ENCODE measurements around the gene KSR2. TPM values are rescaled to one million over a fixed set of nuclear protein-coding genes. Genes with fewer than 3 reads are reported as not detected.

The KSR2 gene
- total RNA-seq, 2 donors from 2014 or later: 1.1 to 2.0 TPM

- no peak overlapping the region for H3K27ac Mint-ChIP-seq
- H3K27me3 ChIP-seq (ENCODE audit: control insufficient read depth, insufficient read depth, low read length, poor library complexity, severe bottlenecking): no peaks in the 10 kb centered on the region
- no peak overlapping the region for H3K27ac ChIP-seq (ENCODE audit: low read depth, low read length)
- H3K4me3 ChIP-seq (ENCODE audit: low read length): no peak overlapping the region
- H3K36me3 Mint-ChIP-seq (ENCODE audit: low read depth): no peaks in the 10 kb centered on the region
- H3K36me3 ChIP-seq (ENCODE audit: control insufficient read depth, insufficient read depth, low read length): no peaks in the 10 kb centered on the region
- no peaks in the 10 kb centered on the region for H3K4me1 Mint-ChIP-seq
- DNase-seq: no peak
- peaks cover 3% of the 10 kb centered on the region for H3K27me3 Mint-ChIP-seq (ENCODE audit: insufficient read depth)
- peaks cover 4% of the 10 kb centered on the region for H3K9me3 Mint-ChIP-seq
- H3K4me3 Mint-ChIP-seq: no peak overlapping the region
- WGBS, 2 experiments (ENCODE audit: insufficient coverage in 1 of 2, insufficient read length in 1 of 2): 84 to 100% methylated on average over 2 to 5 of the region's 5 CpGs
- no peak for TF ChIP-seq CTCF (conservative IDR thresholded peaks at IDR 0.05)
- no peaks in the 10 kb centered on the region for H3K4me1 ChIP-seq (ENCODE audit: control insufficient read depth, insufficient read depth, low read length)
- H3K9me3 ChIP-seq (ENCODE audit: control insufficient read depth, low read length): no peaks in the 10 kb centered on the region
- H3K9ac ChIP-seq (ENCODE audit: extremely low read depth, low read length, poor library complexity, severe bottlenecking): no peak overlapping the region
These were observed 512.7 kb downstream of the KSR2 start for GRCh38 chr12:117456076-117456475.

- Histone ChIP-seq H3K9me3 (ENCODE audit: control insufficient read depth, low read length) (no peaks in the 10 kb centered on the region), H3K36me3 (ENCODE audit: control insufficient read depth, insufficient read depth, low read length) (no peaks in the 10 kb centered on the region), H3K4me3 (ENCODE audit: low read length) (no peak overlapping the region), H3K4me1 (ENCODE audit: control insufficient read depth, insufficient read depth, low read length) (no peaks in the 10 kb centered on the region), H3K27me3 (ENCODE audit: control insufficient read depth, insufficient read depth, low read length, poor library complexity, severe bottlenecking) (no peaks in the 10 kb centered on the region), H3K9ac (ENCODE audit: extremely low read depth, low read length, poor library complexity, severe bottlenecking) (no peak overlapping the region), H3K27ac (ENCODE audit: low read depth, low read length) (no peak overlapping the region)
- no peak overlapping the region for H3K27ac Mint-ChIP-seq
- H3K9me3 Mint-ChIP-seq: peaks cover 4% of the 10 kb centered on the region
- no peak for DNase-seq
- no peaks in the 10 kb centered on the region for H3K36me3 Mint-ChIP-seq (ENCODE audit: low read depth)
- 86 to 96% methylated on average over 1 to 4 of the region's 4 CpGs for WGBS, 2 experiments (ENCODE audit: insufficient coverage in 1 of 2, insufficient read length in 1 of 2)
- peaks cover 2% of the 10 kb centered on the region for H3K27me3 Mint-ChIP-seq (ENCODE audit: insufficient read depth)
- H3K4me1 Mint-ChIP-seq: no peaks in the 10 kb centered on the region
- TF ChIP-seq CTCF (conservative IDR thresholded peaks at IDR 0.05): no peak
- no peak overlapping the region for H3K4me3 Mint-ChIP-seq
These were observed 514.8 kb downstream of the KSR2 start for GRCh38 chr12:117453961-117454360.

- 91 to 93% methylated on average over 5 of the region's 6 CpGs for WGBS, 2 experiments (ENCODE audit: insufficient coverage in 1 of 2, insufficient read length in 1 of 2)
- Histone ChIP-seq H3K27me3 (ENCODE audit: control insufficient read depth, insufficient read depth, low read length, poor library complexity, severe bottlenecking) (no peaks in the 10 kb centered on the region), H3K4me1 (ENCODE audit: control insufficient read depth, insufficient read depth, low read length) (no peaks in the 10 kb centered on the region), H3K4me3 (ENCODE audit: low read length) (no peak overlapping the region), H3K36me3 (ENCODE audit: control insufficient read depth, insufficient read depth, low read length) (no peaks in the 10 kb centered on the region), H3K27ac (ENCODE audit: low read depth, low read length) (no peak overlapping the region), H3K9me3 (ENCODE audit: control insufficient read depth, low read length) (no peaks in the 10 kb centered on the region), H3K9ac (ENCODE audit: extremely low read depth, low read length, poor library complexity, severe bottlenecking) (no peak overlapping the region)
- Mint-ChIP-seq H3K27me3 (ENCODE audit: insufficient read depth) (peaks cover 2% of the 10 kb centered on the region), H3K9me3 (peaks cover 4% of the 10 kb centered on the region), H3K4me3 (no peak overlapping the region), H3K4me1 (no peaks in the 10 kb centered on the region), H3K36me3 (ENCODE audit: low read depth) (no peaks in the 10 kb centered on the region), H3K27ac (no peak overlapping the region)
- no peak for TF ChIP-seq CTCF (conservative IDR thresholded peaks at IDR 0.05)
- DNase-seq: no peak
These were observed 516.7 kb downstream of the KSR2 start for GRCh38 chr12:117452112-117452511.

Data from endodermal cell (in vitro differentiated cells).